Parathyroid adenoma (tissue), 2 donors: ENCODE results near the gene ELK3.

ENCODE experiments used
- H2AFZ ChIP-seq: fragments of 300-600 bp; sonication (generic); one replicate; pipeline ENCODE4 v1.7.0; 2017; ENCODE audit warnings: antibody characterized with exemption, mild to moderate bottlenecking
- H3K27ac ChIP-seq: fragments of 300-600 bp; sonication (generic); one replicate; pipeline ENCODE4 v1.7.0; 2017
- H3K27me3 ChIP-seq: fragments of 300-600 bp; sonication (generic); one replicate; pipeline ENCODE4 v1.7.0; 2017; ENCODE audit warnings: low read length; ENCODE audit not compliant: control insufficient read depth, insufficient read depth
- H3K36me3 ChIP-seq: fragments of 300-600 bp; sonication (generic); one replicate; pipeline ENCODE4 v1.7.0; 2017; ENCODE audit warnings: low read length; ENCODE audit not compliant: control insufficient read depth, insufficient read depth
- H3K4me1 ChIP-seq: fragments of 300-600 bp; sonication (generic); one replicate; pipeline ENCODE4 v1.7.0; 2017; ENCODE audit warnings: control low read depth
- H3K4me2 ChIP-seq: fragments of 300-600 bp; sonication (generic); one replicate; pipeline ENCODE4 v1.7.0; 2017; ENCODE audit warnings: low read length
- H3K4me3 ChIP-seq: fragments of 300-600 bp; sonication (generic); one replicate; pipeline ENCODE4 v1.7.0; 2017; ENCODE audit warnings: low read depth, low read length
- H3K79me2 ChIP-seq: fragments of 300-600 bp; sonication (generic); one replicate; pipeline ENCODE4 v1.7.0; 2017; ENCODE audit warnings: control low read depth
- H3K9ac ChIP-seq: fragments of 300-600 bp; sonication (generic); one replicate; pipeline ENCODE4 v1.7.0; 2017; ENCODE audit warnings: mild to moderate bottlenecking
- H3K9me3 ChIP-seq: fragments of 300-600 bp; sonication (generic); one replicate; pipeline ENCODE4 v1.7.0; 2017; ENCODE audit warnings: low read length; ENCODE audit not compliant: control insufficient read depth
- CTCF ChIP-seq: fragments of 300-600 bp; sonication (generic); IDR thresholded peaks from one replicate; pipeline ENCODE4 v1.7.0; 2017; ENCODE audit warnings: antibody characterized with exemption, mild to moderate bottlenecking
- donor health status: primary hyperparathyroidism.

The ELK3 gene

DNA sequence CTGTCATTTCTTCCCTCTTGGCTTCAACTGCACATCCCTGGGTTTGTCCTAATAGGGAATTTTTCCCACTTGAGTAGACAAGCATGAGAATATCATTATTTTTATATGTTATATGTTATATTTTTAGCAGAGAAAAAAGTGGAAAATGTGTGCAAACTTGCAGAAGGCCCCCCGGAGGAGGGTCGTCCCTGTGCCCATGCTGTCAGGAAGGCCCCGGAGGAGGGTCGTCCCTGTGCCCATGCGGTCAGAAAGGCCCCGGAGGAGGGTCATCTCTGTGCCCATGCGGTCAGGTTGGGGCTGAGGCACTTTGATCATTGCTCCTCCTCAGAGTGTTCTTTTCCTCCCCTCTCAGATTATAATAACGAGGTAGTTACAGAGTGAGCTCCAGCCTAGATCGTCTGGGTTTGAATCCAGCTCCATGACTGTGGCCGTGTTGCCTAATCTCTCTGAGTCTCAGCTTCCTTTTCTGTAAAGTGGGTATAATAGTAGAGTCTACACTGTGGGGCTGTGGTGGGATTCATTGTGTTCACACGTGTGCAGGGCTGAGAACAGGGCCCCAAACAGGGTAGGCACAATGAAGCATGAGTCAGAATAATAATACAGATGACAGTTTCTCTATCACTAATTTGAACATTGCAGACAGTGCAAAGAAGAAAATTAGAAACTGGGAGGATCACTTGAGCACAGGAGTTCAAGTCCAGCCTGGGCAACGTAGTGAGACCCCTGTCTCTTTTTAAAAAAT, 33.4 kb downstream of the ELK3 start:
- no peaks in the 10 kb centered on the region for H3K36me3 ChIP-seq
- no peak overlapping the region for H3K27ac ChIP-seq
- no peak overlapping the region for H3K4me2 ChIP-seq
- no peaks in the 10 kb centered on the region for H3K27me3 ChIP-seq
- H3K79me2 ChIP-seq: peaks cover 2% of the 10 kb centered on the region
- no peaks in the 10 kb centered on the region for H3K9me3 ChIP-seq
- no peak overlapping the region for H3K9ac ChIP-seq
- no peak overlapping the region for H3K4me3 ChIP-seq
- no peak overlapping the region for H2AFZ ChIP-seq
- H3K4me1 ChIP-seq: no peaks in the 10 kb centered on the region
- TF ChIP-seq CTCF: no peak

DNA sequence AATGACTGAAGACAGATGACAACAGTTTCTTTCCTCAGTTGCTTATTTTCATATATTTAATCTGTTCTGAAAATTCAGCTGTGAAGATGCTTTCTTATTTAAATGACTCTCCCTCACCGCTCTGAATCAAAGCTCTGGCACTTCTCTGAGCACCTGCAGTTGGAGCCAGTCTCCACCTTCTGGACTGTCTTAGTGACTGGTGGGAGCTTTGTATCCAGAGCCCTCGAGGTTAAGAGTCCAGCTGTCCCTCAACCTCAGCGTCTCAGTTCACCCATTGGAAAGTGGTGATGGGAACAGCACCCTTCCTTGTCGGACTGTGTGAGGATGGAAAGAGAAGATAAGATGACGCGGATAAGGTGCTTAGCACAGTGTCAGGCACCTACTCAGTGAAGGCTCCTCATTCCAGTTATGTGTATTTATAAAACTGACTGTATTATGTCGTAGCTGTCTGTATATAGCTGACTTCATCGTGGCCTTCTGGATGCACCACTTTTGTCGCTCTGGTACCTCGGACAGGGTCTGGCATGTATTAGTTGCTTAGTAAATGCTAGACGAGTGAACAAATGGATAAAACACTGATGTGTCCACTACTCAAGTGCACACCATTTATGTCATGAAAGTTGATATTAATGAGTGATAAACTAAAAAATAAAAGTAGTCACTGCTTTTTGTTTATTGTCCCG, 34.5 kb downstream of the ELK3 start:
- Histone ChIP-seq H3K4me3 (no peak overlapping the region), H3K27me3 (no peaks in the 10 kb centered on the region), H3K9ac (no peak overlapping the region), H3K4me2 (no peak overlapping the region), H3K36me3 (no peaks in the 10 kb centered on the region), H3K9me3 (no peaks in the 10 kb centered on the region), H3K79me2 (peaks cover 2% of the 10 kb centered on the region), H2AFZ (no peak overlapping the region), H3K27ac (no peak overlapping the region), H3K4me1 (no peaks in the 10 kb centered on the region)
- no peak for TF ChIP-seq CTCF

DNA sequence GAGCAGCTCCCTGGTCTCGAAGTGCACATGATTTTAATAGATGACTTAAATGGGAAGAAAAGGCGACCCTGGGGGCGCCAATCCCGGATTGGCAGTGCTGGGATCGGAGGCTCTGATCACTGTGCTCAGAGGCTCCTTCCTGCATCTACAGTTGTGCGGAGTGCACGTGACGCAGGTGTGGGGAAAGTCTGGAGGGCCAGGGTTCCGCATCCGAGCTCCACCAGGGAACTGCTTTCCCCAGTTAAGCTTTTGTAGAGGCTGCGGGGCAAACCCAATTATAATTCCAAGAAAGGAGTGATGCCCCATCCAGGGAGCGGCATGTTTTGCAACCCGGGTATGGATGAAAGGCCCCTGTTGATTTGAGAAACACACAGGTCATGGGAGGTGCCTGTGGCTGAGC, 36.5 kb downstream of the ELK3 start:
- Histone ChIP-seq H3K9me3 (no peaks in the 10 kb centered on the region), H3K9ac (no peak overlapping the region), H3K4me1 (no peaks in the 10 kb centered on the region), H3K4me3 (no peak overlapping the region), H3K36me3 (no peaks in the 10 kb centered on the region), H3K79me2 (peaks cover 2% of the 10 kb centered on the region), H3K27ac (no peak overlapping the region), H3K27me3 (no peaks in the 10 kb centered on the region), H2AFZ (no peak overlapping the region), H3K4me2 (no peak overlapping the region)
- TF ChIP-seq CTCF: no peak

- H3K9ac ChIP-seq: no peak overlapping the region
- H3K4me3 ChIP-seq: no peak overlapping the region
Measured at GRCh38 chr12:96233168-96233567, 39.0 kb downstream of the ELK3 start.

More at GRCh38 chr12:96233168-96233567, 39.0 kb downstream of the ELK3 start:
- Histone ChIP-seq H3K27ac (no peak overlapping the region), H3K27me3 (no peaks in the 10 kb centered on the region), H3K79me2 (peaks cover 4% of the 10 kb centered on the region), H3K36me3 (no peaks in the 10 kb centered on the region), H3K9me3 (no peaks in the 10 kb centered on the region), H3K4me2 (no peak overlapping the region), H3K4me1 (no peaks in the 10 kb centered on the region), H2AFZ (no peak overlapping the region)
- no peak for TF ChIP-seq CTCF
